Neutrophil (primary cell): Measurements from ENCODE around the gene FUZ.

Experiments
- H3K27ac ChIP-seq: fragments of 200-600 bp; sonication (generic); 2 replicates; pipeline ENCODE4 v1.5.1; 2016; ENCODE audit warnings: mild to moderate bottlenecking, moderate library complexity
- H3K27me3 ChIP-seq: fragments of 200-600 bp; sonication (generic); 2 replicates; pipeline ENCODE4 v1.6.0; 2016; ENCODE audit warnings: mild to moderate bottlenecking
- H3K36me3 ChIP-seq: fragments of 200-600 bp; sonication (generic); 2 replicates; pipeline ENCODE4 v1.5.1; 2017
- H3K4me1 ChIP-seq, 2 experiments: fragments of 200-600 bp in 1 of 2; sonication (generic) in 1 of 2; 1 replicate in 1 of 2; 2 replicates in 1 of 2; pipeline versions ENCODE4 v1.5.1 to v1.6.1; 2013 to 2016; ENCODE audit warnings: low read depth in 1 of 2, low read length in 1 of 2, mild to moderate bottlenecking in 1 of 2, moderate library complexity in 1 of 2; ENCODE audit not compliant: control insufficient read depth in 1 of 2, insufficient read depth in 1 of 2
- H3K4me3 ChIP-seq, 2 experiments: fragments of 200-600 bp in 1 of 2; sonication (generic) in 1 of 2; 1 replicate in 1 of 2; 2 replicates in 1 of 2; pipeline ENCODE4 v1.5.1; 2013 to 2016; ENCODE audit warnings: low read depth in 1 of 2, low read length in 1 of 2, mild to moderate bottlenecking in 1 of 2, moderate library complexity in 1 of 2
- H3K9me3 ChIP-seq: fragments of 200-600 bp; sonication (generic); 2 replicates; pipeline ENCODE4 v1.5.1; 2016
- CTCF ChIP-seq: fragments of 200-600 bp; sonication (generic); IDR thresholded peaks from 2 replicates; pipeline ENCODE4 v1.5.1; 2016; ENCODE audit warnings: antibody characterized with exemption

Gene FUZ

GRCh38 chr19:49788857-49789256, 24.2 kb downstream of the FUZ start:
- H3K27me3 ChIP-seq, result no peaks in the 10 kb centered on the region
- H3K4me3 ChIP-seq, result no peak overlapping the region
- TF ChIP-seq CTCF, result no peak
- H3K9me3 ChIP-seq, result no peaks in the 10 kb centered on the region
- H3K27ac ChIP-seq, result no peak overlapping the region
- peaks cover 94% of the 10 kb centered on the region for H3K36me3 ChIP-seq
- H3K4me1 ChIP-seq, result no peaks in the 10 kb centered on the region

- peaks cover 94% of the 10 kb centered on the region for H3K36me3 ChIP-seq
- H3K4me1 ChIP-seq, result no peaks in the 10 kb centered on the region
- H3K27me3 ChIP-seq, result no peaks in the 10 kb centered on the region
- H3K4me3 ChIP-seq, result no peak overlapping the region
- no peak for TF ChIP-seq CTCF
- no peaks in the 10 kb centered on the region for H3K9me3 ChIP-seq
- H3K27ac ChIP-seq, result no peak overlapping the region
Observed at GRCh38 chr19:49787746-49788145, 25.3 kb downstream of the FUZ start.

- TF ChIP-seq CTCF, result no peak
- peaks cover 0 to 6% of the 10 kb centered on the region in 2 experiments for H3K4me1 ChIP-seq
- no peaks in the 10 kb centered on the region for H3K9me3 ChIP-seq
- no peak overlapping the region for H3K27ac ChIP-seq
- H3K4me3 ChIP-seq, result no peak overlapping the region
- H3K36me3 ChIP-seq, result peaks cover 86% of the 10 kb centered on the region
- H3K27me3 ChIP-seq, result no peaks in the 10 kb centered on the region
Observed at GRCh38 chr19:49786376-49786820, 26.7 kb downstream of the FUZ start.

GRCh38 chr19:49782515-49782914, 30.6 kb downstream of the FUZ start:
- H3K27ac ChIP-seq, result no peak overlapping the region
- TF ChIP-seq CTCF, result no peak
- H3K9me3 ChIP-seq, result no peaks in the 10 kb centered on the region
- H3K36me3 ChIP-seq, result peaks cover 54% of the 10 kb centered on the region
- H3K27me3 ChIP-seq, result no peaks in the 10 kb centered on the region
- no peak overlapping the region for H3K4me3 ChIP-seq
- H3K4me1 ChIP-seq, result peaks cover 9 to 25% of the 10 kb centered on the region in 2 experiments

- Histone ChIP-seq H3K4me1 (peaks cover 13 to 28% of the 10 kb centered on the region in 2 experiments), H3K27me3 (no peaks in the 10 kb centered on the region), H3K36me3 (peaks cover 47% of the 10 kb centered on the region), H3K9me3 (no peaks in the 10 kb centered on the region), H3K27ac (peak overlapping the region; percentile 43), H3K4me3 (no peak overlapping the region)
- TF ChIP-seq CTCF, result no peak
Observed at GRCh38 chr19:49781394-49781793, 31.7 kb downstream of the FUZ start.

GRCh38 chr19:49780861-49781260, 32.2 kb downstream of the FUZ start:
- Histone ChIP-seq H3K27me3 (no peaks in the 10 kb centered on the region), H3K27ac (peak overlapping the region; percentile 43)

More at GRCh38 chr19:49780861-49781260, 32.2 kb downstream of the FUZ start:
- H3K4me1 ChIP-seq, result peaks cover 18 to 34% of the 10 kb centered on the region in 2 experiments
- H3K4me3 ChIP-seq, result no peak overlapping the region
- peaks cover 44% of the 10 kb centered on the region for H3K36me3 ChIP-seq
- no peaks in the 10 kb centered on the region for H3K9me3 ChIP-seq
- TF ChIP-seq CTCF, result no peak
